Calu3 (cell line): ENCODE results near the gene ADH1C. TPM values are rescaled to one million over a fixed set of nuclear protein-coding genes. Genes with fewer than 3 reads are reported as not detected.

ENCODE experiments used
- BruUV-seq: library from RNA; stranded (reverse); fragments of 400-500 nt; replicated peaks from 2 replicates; lab custom pipeline; 2021; lab: Mats Ljungman, UMichigan
- CTCF ChIA-PET: fragments of 300-600 bp; sonication (Branson Sonifier 250); formaldehyde crosslinking; loops from one replicate; lab custom pipeline; 2022; ENCODE audit warnings: antibody characterized with exemption; lab: Charles Lee
- DNase-seq: peaks from one replicate; pipeline ENCODE4 v3.0.0; 2022
- H3K27ac Mint-ChIP-seq: one replicate; pipeline ENCODE4 v1.8.0; 2022; ENCODE audit warnings: mixed read lengths; ENCODE audit not compliant: unreplicated experiment
- H3K27me3 Mint-ChIP-seq: one replicate; pipeline ENCODE4 v1.8.0; 2022; ENCODE audit warnings: mixed read lengths; ENCODE audit not compliant: unreplicated experiment
- H3K36me3 Mint-ChIP-seq: one replicate; pipeline ENCODE4 v1.8.0; 2022; ENCODE audit warnings: mild to moderate bottlenecking, moderate library complexity, mixed read lengths; ENCODE audit not compliant: insufficient read depth, unreplicated experiment
- H3K4me1 Mint-ChIP-seq: one replicate; pipeline ENCODE4 v1.8.0; 2022; ENCODE audit warnings: mild to moderate bottlenecking, low read depth, mixed read lengths; ENCODE audit not compliant: unreplicated experiment
- H3K4me3 Mint-ChIP-seq: one replicate; pipeline ENCODE4 v1.8.0; 2022; ENCODE audit warnings: mild to moderate bottlenecking, low read depth, moderate library complexity, mixed read lengths; ENCODE audit not compliant: unreplicated experiment
- H3K9me3 Mint-ChIP-seq: one replicate; pipeline ENCODE4 v1.8.0; 2022; ENCODE audit warnings: low read depth, mixed read lengths; ENCODE audit not compliant: unreplicated experiment
- CTCF ChIP-seq: fragments of 200-600 bp; IDR thresholded peaks from one replicate; pipeline ENCODE4 v1.8.0; 2022; ENCODE audit warnings: antibody characterized with exemption; ENCODE audit not compliant: unreplicated experiment
- intact Hi-C: fragments of 100-400 bp; cut with micrococcal nuclease; formaldehyde crosslinking; loops from one replicate; pipeline ENCODE4 v1.10.0; 2022; ENCODE audit not compliant: unreplicated experiment
- total RNA-seq: library from RNA; stranded (reverse); gene quantifications from 2 replicates; pipeline ENCODE4 v1.2.3, GENCODE V29; 2022

The ADH1C gene
- total RNA-seq, 1 experiment from 2014 or later = 5.8 TPM

- Mint-ChIP-seq H3K4me1 (peaks cover 9% of the 10 kb centered on the region), H3K27me3 (no peaks in the 10 kb centered on the region), H3K36me3 (no peaks in the 10 kb centered on the region), H3K27ac (no peak overlapping the region), H3K9me3 (peaks cover 2% of the 10 kb centered on the region), H3K4me3 (no peak overlapping the region)
- TF ChIP-seq CTCF = no peak
- BruUV-seq = no TSS peak
- DNase-seq = no peak
- CTCF ChIA-PET = no interaction called here
- intact Hi-C loops = no loop called here
Observed at GRCh38 chr4:99293357-99293756, 59.2 kb downstream of the ADH1C start.

GRCh38 chr4:99290848-99291786, 61.4 kb downstream of the ADH1C start, which contains the start of gene ADH1A:
TSS of gene ADH1A (minus strand) at chr4:99290985. CDS start at chr4:99290914, 71 bp downstream.
- no peak for DNase-seq
- no peaks in the 10 kb centered on the region for H3K36me3 Mint-ChIP-seq
- no peak for TF ChIP-seq CTCF
- H3K4me1 Mint-ChIP-seq = peaks cover 9% of the 10 kb centered on the region
- CTCF ChIA-PET = no interaction called here
- H3K27ac Mint-ChIP-seq = no peak within 1 kb of the TSS
- intact Hi-C loops = no loop called here
- H3K4me3 Mint-ChIP-seq = no peak within 1 kb of the TSS
- no peaks in the 10 kb centered on the region for H3K27me3 Mint-ChIP-seq
- no TSS peak for BruUV-seq
- H3K9me3 Mint-ChIP-seq = peaks cover under 1% of the 10 kb centered on the region

Other genes starting within 250 kb of the ADH1C start
- gene ADH4, start 208.4 kb downstream of the ADH1C start, total RNA-seq = not detected in 2 replicates
- gene ADH6, start 133.5 kb downstream of the ADH1C start, total RNA-seq = 1.2 and 1.6 TPM in 2 replicates
- not detected in 2 replicates for gene ADH1A, start 61.8 kb downstream of the ADH1C start, total RNA-seq
- 0.10 TPM in 1 of 2 replicates, not detected in the other for gene ADH1B, start 31.3 kb downstream of the ADH1C start, total RNA-seq
- not detected in 2 replicates for gene ADH7, start 82.6 kb upstream of the ADH1C start, total RNA-seq
- gene C4orf17, start 158.3 kb upstream of the ADH1C start, total RNA-seq = not detected in 2 replicates
- gene TRMT10A, start 211.3 kb upstream of the ADH1C start, total RNA-seq = 2.6 and 2.9 TPM in 2 replicates
- 0.22 TPM in 1 of 2 replicates, not detected in the other for gene MTTP, start 222.1 kb upstream of the ADH1C start, total RNA-seq